ENCODE results near the gene RXYLT1.

Gene RXYLT1

GRCh38 chr12:63844391-63845341, 65.0 kb downstream of the RXYLT1 start, which contains the start of gene SRGAP1:
SRGAP1 (plus strand) TSS chr12:63844700; CDS start chr12:63844817, 117 bp downstream.
- DNase-seq (ENCODE audit: low spot score), result peak; percentile 75

- DNase-seq (ENCODE audit: low spot score), result peak; percentile 42
These were observed 66.0 kb downstream of the RXYLT1 start for GRCh38 chr12:63845726-63846125.

- no peak for DNase-seq (ENCODE audit: low spot score)
These were observed 66.7 kb downstream of the RXYLT1 start for GRCh38 chr12:63846238-63846967.

- DNase-seq (ENCODE audit: low spot score), result no peak
These were observed 68.7 kb downstream of the RXYLT1 start for GRCh38 chr12:63848450-63848849.

- DNase-seq (ENCODE audit: low spot score), result no peak
These were observed 69.5 kb downstream of the RXYLT1 start for GRCh38 chr12:63849106-63849620.

GRCh38 chr12:63849641-63850040, 69.9 kb downstream of the RXYLT1 start:
- DNase-seq (ENCODE audit: low spot score), result no peak

- no peak for DNase-seq (ENCODE audit: low spot score)
These were observed 74.3 kb downstream of the RXYLT1 start for GRCh38 chr12:63853978-63854377.

GRCh38 chr12:63855299-63855698, 75.6 kb downstream of the RXYLT1 start:
- DNase-seq (ENCODE audit: low spot score), result no peak

- DNase-seq (ENCODE audit: low spot score), result peak; percentile 42
These were observed 78.3 kb downstream of the RXYLT1 start for GRCh38 chr12:63857771-63858670.

Measured in GM03348 (cell line).